ENCODE data around the gene CALHM1. TPM values are rescaled to one million over a fixed set of nuclear protein-coding genes. Genes with fewer than 3 reads are reported as not detected.

The CALHM1 gene
- total RNA-seq, 4 donors from 2014 or later: 0.85 TPM; not detected in 3

GRCh38 chr10:103451831-103452505 lies 6.7 kb downstream of the CALHM1 start, which contains the start of gene CALHM2:
Gene CALHM2 (minus strand): TSS chr10:103452370. CDS start chr10:103449941, 2,429 bp downstream.
- Histone ChIP-seq H3K27me3 (no peaks in the 10 kb centered on the region), H3K36me3 (peaks cover 0 to 20% (median 0%) of the 10 kb centered on the region in 3 donors), H3K4me3 (peak within 1 kb of the TSS; percentile 65 to 77 (median 70)), H3K27ac (peak within 1 kb of the TSS; percentile 76 to 89 (median 85)), H3K4me1 (peaks cover 0 to 31% (median 12%) of the 10 kb centered on the region in 4 donors), H3K9me3 (no peaks in the 10 kb centered on the region)
- DNase-seq: peak; percentile 70 to 82 (median 74)
- TF ChIP-seq POLR2A (IDR thresholded peaks at IDR 0.05): no peak
- TF ChIP-seq, protein P1, sequence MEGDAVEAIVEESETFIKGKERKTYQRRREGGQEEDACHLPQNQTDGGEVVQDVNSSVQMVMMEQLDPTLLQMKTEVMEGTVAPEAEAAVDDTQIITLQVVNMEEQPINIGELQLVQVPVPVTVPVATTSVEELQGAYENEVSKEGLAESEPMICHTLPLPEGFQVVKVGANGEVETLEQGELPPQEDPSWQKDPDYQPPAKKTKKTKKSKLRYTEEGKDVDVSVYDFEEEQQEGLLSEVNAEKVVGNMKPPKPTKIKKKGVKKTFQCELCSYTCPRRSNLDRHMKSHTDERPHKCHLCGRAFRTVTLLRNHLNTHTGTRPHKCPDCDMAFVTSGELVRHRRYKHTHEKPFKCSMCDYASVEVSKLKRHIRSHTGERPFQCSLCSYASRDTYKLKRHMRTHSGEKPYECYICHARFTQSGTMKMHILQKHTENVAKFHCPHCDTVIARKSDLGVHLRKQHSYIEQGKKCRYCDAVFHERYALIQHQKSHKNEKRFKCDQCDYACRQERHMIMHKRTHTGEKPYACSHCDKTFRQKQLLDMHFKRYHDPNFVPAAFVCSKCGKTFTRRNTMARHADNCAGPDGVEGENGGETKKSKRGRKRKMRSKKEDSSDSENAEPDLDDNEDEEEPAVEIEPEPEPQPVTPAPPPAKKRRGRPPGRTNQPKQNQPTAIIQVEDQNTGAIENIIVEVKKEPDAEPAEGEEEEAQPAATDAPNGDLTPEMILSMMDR (IDR thresholded peaks at IDR 0.05): peak in 1 of 6 experiments; percentile 5

DNA sequence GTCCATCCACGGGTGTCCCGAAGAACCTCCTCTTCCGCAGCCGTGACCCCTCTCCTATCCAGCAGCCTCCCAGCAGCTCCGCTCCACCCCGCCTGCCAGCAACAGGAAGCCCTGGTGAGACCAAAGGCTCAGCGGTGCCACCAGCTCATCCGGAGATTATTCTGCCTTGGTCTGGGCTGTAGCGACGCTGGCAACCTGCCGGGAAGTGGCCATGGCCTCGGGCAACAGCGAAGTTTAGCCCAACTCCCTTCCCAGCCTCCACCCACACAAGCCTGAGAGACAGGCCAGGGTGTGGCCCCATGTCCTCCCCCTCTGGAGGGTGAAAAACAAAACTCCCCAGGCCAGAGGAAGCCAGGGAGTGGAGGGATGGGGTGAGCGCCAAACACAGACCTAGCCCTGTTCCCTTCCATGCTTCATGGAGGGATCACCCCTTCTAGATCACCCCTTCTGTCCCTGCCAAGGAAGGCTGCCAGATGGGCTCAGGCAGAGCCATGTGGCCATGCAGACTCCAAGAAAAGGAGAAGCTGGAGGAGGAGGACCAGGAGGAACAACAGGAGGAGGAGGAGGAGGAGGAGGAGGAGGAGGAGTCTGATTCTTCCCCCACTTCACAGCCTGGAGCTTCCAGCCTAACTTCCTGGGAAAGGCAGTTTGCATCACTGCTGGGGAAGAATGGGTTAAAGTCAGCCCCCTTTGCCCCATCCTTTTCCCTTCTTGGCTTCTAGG lies 7.4 kb downstream of the CALHM1 start:
- peak overlapping the region; percentile 76 to 89 (median 85) for H3K27ac ChIP-seq
- TF ChIP-seq POLR2A (IDR thresholded peaks at IDR 0.05): no peak
- TF ChIP-seq, protein P1 (IDR thresholded peaks at IDR 0.05): no peak
- no peaks in the 10 kb centered on the region for H3K9me3 ChIP-seq
- no peaks in the 10 kb centered on the region for H3K27me3 ChIP-seq
- H3K4me3 ChIP-seq: peak overlapping the region; percentile 65 to 77 (median 70)
- peaks cover 0 to 23% (median 0%) of the 10 kb centered on the region in 3 donors for H3K36me3 ChIP-seq
- H3K4me1 ChIP-seq: peaks cover 0 to 38% (median 12%) of the 10 kb centered on the region in 4 donors
- DNase-seq: peak in 2 of 3 donors; percentile 60 to 77

DNA sequence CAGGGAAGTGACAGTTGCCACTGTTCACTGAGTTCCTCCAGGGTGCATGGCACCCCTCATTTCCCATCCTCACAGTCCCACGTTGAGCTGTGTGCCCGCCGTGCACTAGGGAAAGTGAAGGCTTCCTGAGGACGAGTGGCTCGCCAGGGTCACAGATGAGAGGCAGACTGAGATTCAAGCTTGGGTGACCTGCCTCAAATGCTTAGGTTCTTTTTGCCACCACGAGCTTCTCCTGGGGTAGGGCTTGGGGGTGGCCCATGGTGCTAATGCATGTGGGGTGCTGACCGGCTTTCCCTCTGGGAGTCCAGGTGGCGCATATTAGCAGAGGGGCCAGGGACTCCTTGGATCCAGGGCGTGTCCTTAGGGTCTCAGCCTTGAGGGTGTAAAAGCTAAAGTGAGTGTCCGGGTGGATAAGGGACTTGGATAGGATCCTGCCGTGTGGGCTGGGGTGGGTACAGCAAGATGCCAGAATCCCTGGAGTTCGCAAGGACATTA lies 8.5 kb downstream of the CALHM1 start:
- H3K9me3 ChIP-seq: no peaks in the 10 kb centered on the region

GRCh38 chr10:103449208-103450144 lies 9.2 kb downstream of the CALHM1 start:
- no peak for DNase-seq
- Histone ChIP-seq H3K4me1 (peaks cover 0 to 39% (median 12%) of the 10 kb centered on the region in 4 donors), H3K4me3 (peak overlapping the region in 1 of 4 donors; percentile 1), H3K27ac (peak overlapping the region; percentile 18 to 86 (median 80)), H3K9me3 (no peaks in the 10 kb centered on the region), H3K36me3 (peaks cover 0 to 36% (median 0%) of the 10 kb centered on the region in 3 donors), H3K27me3 (no peaks in the 10 kb centered on the region)
- TF ChIP-seq, protein P1 (IDR thresholded peaks at IDR 0.05): no peak
- no peak for TF ChIP-seq POLR2A (IDR thresholded peaks at IDR 0.05)

More for the DNA sequence above, 8.5 kb downstream of the CALHM1 start:
- TF ChIP-seq, protein P1 (IDR thresholded peaks at IDR 0.05): no peak
- TF ChIP-seq POLR2A (IDR thresholded peaks at IDR 0.05): no peak
- Histone ChIP-seq H3K27ac (peak overlapping the region; percentile 76 to 89 (median 85)), H3K36me3 (peaks cover 0 to 33% (median 0%) of the 10 kb centered on the region in 3 donors), H3K4me1 (peaks cover 0 to 39% (median 12%) of the 10 kb centered on the region in 4 donors), H3K27me3 (no peaks in the 10 kb centered on the region), H3K4me3 (peak overlapping the region in 3 of 4 donors; percentile 65 to 77 (median 71))
- no peak for DNase-seq
